Dedifferentiated amniotic fluid mesenchymal stem cell (primary cell): ENCODE results near the gene FAM180A.

Experiments
- DNase-seq: peaks from one replicate; pipeline ENCODE4 v3.0.0-alpha.2; 2016; ENCODE audit errors: extremely low spot score

FAM180A gene

DNA sequence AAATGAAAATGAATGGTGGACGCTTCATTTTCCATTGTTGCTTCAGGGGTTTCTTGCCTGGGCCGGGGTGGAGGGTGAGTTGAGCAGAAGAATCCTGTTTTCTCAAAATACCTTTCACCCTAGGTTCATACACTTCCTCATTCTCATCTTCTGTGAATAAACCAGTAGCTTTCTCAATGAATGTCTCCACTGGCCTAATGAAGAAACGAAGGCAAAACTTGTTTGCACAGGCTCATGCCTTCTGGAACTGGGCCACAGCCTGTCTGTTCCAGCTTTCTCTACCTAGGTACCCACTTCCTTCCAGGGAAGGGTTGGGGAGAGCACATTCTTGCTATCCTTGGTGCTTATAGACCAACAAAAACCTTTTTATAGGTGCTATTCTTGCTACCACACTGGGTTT is 65.0 kb downstream of the FAM180A start:
- DNase-seq: no peak

DNA sequence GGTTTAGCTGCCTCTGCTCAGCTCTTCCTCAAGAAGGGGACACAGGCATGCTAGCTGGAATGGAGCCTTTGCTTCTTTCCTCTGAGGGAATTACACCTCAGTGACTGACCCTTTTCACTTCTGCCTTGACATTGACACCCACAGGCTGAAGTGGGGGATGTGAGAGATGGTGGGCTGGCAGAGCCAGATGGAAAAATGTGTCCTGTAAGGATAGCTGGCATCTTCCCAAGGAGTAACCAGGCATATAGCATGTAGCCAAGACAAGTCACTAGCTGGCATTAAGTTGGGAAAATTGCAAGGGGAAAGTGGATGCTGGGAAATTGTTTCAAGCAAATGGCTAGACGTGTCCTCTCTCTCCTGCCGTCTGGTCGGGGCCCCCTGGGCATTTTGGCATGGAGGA is 66.4 kb downstream of the FAM180A start:
- no peak for DNase-seq

DNA sequence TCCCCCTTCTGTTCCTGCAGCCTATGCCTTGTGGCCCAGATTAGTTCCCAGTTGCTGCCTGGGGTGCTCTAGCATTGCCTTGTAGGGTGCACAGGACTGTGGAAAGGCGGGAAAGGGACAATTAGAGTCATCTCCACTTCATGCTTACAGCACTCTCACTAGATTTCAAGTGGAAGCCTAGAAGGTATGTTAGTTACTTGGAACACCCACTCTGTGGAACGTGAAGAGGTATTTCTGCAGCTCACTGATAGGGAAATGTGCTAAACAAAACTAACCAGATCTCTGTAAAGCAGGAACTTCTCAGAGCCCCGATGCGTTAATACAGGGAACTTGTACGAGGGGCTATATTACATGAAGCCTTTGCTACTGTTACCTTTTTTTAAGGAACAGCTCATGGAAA is 66.9 kb downstream of the FAM180A start:
- DNase-seq: no peak
